AG09319 (cell line): ENCODE data around the gene ADAMTSL2.

Source experiments
- DNase-seq: peaks from one replicate; pipeline ENCODE4 v3.0.0-alpha.2; 2010; ENCODE audit warnings: low read depth; ENCODE audit errors: extremely low read depth
- TF ChIP-seq, protein P1 (sequence below): IDR thresholded peaks from 2 replicates; pipeline ENCODE4 v1.5.1; 2011; ENCODE audit warnings: low read depth, mild to moderate bottlenecking, inconsistent platforms, low read length, moderate library complexity

The ADAMTSL2 gene

DNA sequence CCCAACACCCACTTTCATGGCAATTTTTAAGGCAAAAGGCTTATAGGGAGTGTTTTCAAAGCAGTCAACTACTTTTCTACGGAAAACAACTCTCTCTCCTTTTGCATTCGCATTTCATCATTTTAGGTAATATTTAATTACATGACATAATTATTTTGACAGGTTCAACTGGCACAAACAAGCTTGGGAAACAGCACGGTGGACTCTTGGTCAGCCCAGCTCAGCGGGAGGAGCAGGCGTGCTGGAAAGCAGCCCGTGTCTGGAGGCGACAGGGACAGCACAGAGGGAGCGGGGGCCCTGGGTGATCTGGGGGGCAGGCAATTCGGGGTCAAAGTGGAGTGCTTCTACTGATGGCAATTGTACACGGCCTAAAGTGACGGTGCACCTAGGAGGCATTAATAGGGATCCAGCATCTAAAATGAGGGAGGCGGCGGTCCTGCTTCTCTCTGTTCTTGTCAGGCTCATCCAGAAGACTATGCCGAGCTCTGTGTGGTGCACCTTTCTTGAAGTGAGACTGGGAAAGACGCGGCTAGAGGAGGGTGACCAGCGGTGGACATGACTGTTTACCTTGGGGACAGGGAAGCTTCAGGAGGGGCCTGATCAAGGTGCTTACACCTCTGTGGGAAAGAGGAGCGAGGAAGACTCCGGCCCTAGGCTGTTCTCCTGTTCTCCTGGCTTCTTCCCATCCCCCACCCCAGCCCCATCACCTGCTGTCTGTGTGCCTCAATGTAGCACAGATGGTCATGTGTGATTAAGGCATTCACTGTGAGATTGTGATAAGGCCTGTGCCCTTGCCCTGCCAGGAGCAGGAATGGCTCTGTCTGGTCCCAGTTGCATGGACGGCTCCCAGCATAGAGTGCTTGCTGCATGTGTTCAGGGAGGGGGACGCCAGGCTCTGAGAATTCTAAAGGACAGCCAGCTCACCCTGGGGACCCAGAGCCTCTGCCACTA, 13.1 kb upstream of the ADAMTSL2 start:
- no peak for DNase-seq

DNA sequence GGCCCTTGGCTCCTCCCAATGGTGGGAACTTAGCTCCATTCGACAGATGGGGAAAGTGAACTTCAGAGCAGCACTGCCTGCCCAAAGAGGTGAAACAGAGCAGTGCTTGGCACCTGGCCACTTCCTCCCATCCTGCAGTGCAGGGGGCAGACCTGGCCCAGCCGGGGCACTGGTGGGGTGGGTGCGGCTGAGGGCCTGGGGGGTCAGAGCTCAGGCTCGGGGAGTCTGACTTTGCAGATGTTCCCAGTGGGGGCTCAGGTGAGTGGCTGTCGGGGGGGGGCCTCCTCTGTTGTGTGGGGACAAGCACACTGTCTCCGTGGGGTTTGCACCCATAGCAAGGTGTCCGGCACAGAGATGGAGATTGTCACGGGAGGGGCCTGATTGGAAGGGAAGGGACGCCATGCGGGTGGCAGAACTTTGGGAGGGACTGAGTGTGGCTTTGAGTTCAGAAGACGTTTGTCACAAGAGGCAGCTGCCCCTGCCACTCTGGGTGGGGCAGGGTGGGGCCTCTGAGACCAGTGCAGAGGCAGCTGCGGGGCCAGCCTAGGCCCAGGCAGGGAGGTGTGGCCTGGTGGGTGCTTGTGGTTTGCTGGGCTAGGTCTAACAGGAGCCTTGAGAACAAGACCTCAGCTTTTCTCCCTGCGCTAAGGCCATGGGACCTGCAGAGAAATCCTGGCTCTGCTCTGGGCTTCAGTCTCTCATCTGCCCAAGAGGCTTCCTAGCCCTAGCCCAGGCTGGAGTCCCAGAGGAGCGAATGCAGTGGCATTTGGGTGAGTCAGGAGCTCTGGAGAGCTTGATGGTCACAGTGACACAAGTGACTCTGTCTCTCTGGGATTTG, 12.2 kb upstream of the ADAMTSL2 start:
- TF ChIP-seq, protein P1, sequence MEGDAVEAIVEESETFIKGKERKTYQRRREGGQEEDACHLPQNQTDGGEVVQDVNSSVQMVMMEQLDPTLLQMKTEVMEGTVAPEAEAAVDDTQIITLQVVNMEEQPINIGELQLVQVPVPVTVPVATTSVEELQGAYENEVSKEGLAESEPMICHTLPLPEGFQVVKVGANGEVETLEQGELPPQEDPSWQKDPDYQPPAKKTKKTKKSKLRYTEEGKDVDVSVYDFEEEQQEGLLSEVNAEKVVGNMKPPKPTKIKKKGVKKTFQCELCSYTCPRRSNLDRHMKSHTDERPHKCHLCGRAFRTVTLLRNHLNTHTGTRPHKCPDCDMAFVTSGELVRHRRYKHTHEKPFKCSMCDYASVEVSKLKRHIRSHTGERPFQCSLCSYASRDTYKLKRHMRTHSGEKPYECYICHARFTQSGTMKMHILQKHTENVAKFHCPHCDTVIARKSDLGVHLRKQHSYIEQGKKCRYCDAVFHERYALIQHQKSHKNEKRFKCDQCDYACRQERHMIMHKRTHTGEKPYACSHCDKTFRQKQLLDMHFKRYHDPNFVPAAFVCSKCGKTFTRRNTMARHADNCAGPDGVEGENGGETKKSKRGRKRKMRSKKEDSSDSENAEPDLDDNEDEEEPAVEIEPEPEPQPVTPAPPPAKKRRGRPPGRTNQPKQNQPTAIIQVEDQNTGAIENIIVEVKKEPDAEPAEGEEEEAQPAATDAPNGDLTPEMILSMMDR = no peak
- DNase-seq = no peak

More for the DNA sequence above, 13.1 kb upstream of the ADAMTSL2 start:
- TF ChIP-seq, protein P1 = no peak

DNA sequence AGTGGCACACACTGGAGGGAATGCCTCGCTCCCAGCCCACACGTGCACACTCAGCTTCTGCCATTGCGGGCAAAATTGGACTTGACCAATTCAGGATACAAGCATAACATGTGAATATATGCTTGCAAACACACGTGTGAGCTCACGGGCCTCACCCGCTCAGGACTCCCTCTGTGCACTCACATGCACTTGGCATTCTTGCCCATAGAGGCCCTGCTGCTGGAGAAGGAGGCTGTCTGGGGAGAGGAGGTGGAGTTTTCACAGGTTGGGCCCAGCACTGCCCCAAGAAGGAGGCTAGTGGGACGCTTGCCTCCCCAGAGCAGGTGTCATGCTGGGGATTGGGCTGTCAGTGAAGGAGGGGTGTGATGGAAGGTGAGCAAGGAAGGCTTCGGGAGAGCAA, 11.4 kb upstream of the ADAMTSL2 start:
- TF ChIP-seq, protein P1 = no peak
- DNase-seq = no peak

DNA sequence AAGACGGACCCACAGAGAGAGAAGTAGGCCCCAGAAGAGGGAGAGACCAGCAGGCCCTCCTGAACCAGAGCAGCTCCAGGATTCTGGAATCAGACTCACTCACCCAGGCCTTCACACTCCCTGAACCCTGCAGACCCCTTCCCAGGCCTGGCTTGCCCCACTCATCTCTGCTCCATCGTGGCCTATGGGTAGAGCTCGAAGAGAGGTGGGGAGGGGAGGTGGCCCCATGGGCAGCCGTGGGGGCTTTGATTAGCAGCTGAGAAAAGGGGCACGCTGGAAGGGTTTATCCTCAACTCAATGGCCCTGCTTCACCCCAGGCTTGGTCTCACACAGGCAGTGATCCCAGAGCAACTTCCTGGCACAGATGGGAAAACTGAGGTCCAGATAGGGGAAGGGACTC, 10.4 kb upstream of the ADAMTSL2 start:
- DNase-seq = no peak
- TF ChIP-seq, protein P1 = no peak

DNA sequence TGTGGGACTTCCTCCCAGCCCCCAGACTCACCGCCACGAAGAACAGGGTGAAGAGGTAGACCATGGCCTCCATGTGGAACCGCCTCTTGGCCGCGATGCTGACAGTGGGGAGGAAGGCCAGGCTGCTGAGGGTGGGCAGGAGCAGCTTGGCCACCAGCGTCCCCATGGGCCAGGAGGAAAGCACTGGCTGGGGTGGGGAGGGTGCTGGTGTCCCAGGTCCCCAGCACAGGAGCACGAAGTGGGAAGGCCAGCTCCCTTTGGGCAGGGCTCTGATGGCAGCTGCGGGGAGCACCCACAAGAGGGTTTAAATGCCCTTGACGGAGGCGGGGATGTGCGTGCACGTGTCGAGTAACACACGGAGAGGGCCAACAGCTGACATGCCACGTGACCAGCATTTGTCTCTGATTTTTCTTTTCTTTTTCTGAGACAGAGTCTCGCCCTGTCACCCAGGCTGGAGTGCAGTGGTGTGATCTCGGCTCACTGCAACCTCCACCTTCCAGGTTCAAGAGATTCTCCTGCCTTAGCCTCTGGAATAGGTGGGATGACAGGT, 9.8 kb upstream of the ADAMTSL2 start, which contains the start of gene MYMK:
MYMK (minus strand) TSS at position 281 of the 550 bp plus-strand sequence; CDS start at position 166, 115 bp downstream.
- TF ChIP-seq, protein P1 = no peak
- no peak for DNase-seq

DNA sequence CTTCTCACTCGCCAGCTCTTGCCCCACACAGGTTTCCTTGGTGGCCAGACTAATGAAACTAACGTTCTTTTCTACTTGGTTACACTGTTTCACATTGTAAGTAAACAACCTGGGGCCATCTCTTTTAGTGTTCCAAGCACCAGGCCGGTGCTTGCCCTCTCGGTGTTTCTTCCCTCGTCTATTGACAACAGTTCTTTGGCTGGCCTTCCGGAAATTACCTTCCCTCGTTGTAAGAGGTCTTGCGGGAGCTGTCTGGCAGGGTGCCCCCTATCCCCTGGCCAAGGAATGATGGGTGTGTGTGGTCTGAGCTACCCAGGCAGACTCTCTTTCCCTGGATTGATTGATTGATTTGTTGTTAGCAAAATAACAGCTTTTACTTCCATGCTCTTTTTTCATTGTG, 8.8 kb upstream of the ADAMTSL2 start:
- TF ChIP-seq, protein P1 = no peak
- DNase-seq = no peak
